WTC11 (cell line): ENCODE data around the gene CLDN20. TPM values are rescaled to one million over a fixed set of nuclear protein-coding genes. Genes with fewer than 3 reads are reported as not detected.

ENCODE experiments used
- ATAC-seq: fragments of 200-7000 bp; cut with Tn5 transposase; 2 replicates; pipeline ENCODE4 v1.10.0; 2021; ENCODE audit warnings: mild to moderate bottlenecking, moderate library complexity
- CTCF ChIA-PET: fragments of 300-600 bp; sonication (Branson Sonifier 250); formaldehyde crosslinking; loops from one replicate; lab custom pipeline; 2021; ENCODE audit warnings: antibody characterized with exemption; lab: Charles Lee
- POLR2A ChIA-PET: fragments of 350-600 bp; sonication (Branson Sonifier 250); formaldehyde crosslinking; loops from one replicate; lab custom pipeline; 2021; ENCODE audit warnings: antibody characterized with exemption; lab: Charles Lee
- DNase-seq: peaks from one replicate; pipeline ENCODE4 v3.0.0; 2021; ENCODE audit warnings: low spot score
- H3K27ac Mint-ChIP-seq: 2 replicates; pipeline ENCODE4 v1.8.0; 2021; ENCODE audit warnings: mixed read lengths
- H3K27me3 Mint-ChIP-seq: 2 replicates; pipeline ENCODE4 v1.8.0; 2021; ENCODE audit warnings: low read depth, mild to moderate bottlenecking, moderate library complexity, mixed read lengths
- H3K36me3 Mint-ChIP-seq: 2 replicates; pipeline ENCODE4 v1.8.0; 2021; ENCODE audit warnings: mixed read lengths
- H3K4me1 Mint-ChIP-seq: 2 replicates; pipeline ENCODE4 v1.8.0; 2022; ENCODE audit warnings: mixed read lengths
- H3K4me3 Mint-ChIP-seq: 2 replicates; pipeline ENCODE4 v1.8.0; 2021; ENCODE audit warnings: mild to moderate bottlenecking, moderate library complexity, mixed read lengths
- H3K9me3 Mint-ChIP-seq: 2 replicates; pipeline ENCODE4 v1.8.0; 2021; ENCODE audit warnings: mixed read lengths
- ATF1 ChIP-seq: sonication (generic); formaldehyde crosslinking; IDR thresholded peaks from 2 replicates; pipeline ENCODE4 v1.8.1; 2023; ENCODE audit warnings: mild to moderate bottlenecking, moderate library complexity, missing genetic modification reagents
- EMX1 ChIP-seq: fragments of 250-450 bp; sonication (Bioruptor Pico); IDR thresholded peaks from 2 replicates; pipeline ENCODE4 v1.8.0; 2021; ENCODE audit warnings: mild to moderate bottlenecking
- ESRRA ChIP-seq: sonication (generic); formaldehyde crosslinking; IDR thresholded peaks from 2 replicates; pipeline ENCODE4 v1.8.1; 2022; ENCODE audit warnings: mild to moderate bottlenecking, missing genetic modification reagents, borderline replicate concordance
- ETV6 ChIP-seq: sonication (generic); formaldehyde crosslinking; IDR thresholded peaks from 2 replicates; pipeline ENCODE4 v1.8.1; 2022; ENCODE audit warnings: mild to moderate bottlenecking, missing genetic modification reagents
- FOXK1 ChIP-seq: sonication (generic); formaldehyde crosslinking; IDR thresholded peaks from 2 replicates; pipeline ENCODE4 v1.8.0; 2022; ENCODE audit warnings: mild to moderate bottlenecking, moderate library complexity, missing genetic modification reagents
- FOXP4 ChIP-seq: sonication (generic); formaldehyde crosslinking; IDR thresholded peaks from 2 replicates; pipeline ENCODE4 v1.8.0; 2022; ENCODE audit warnings: mild to moderate bottlenecking, missing genetic modification reagents
- GABPB1 ChIP-seq: sonication (generic); formaldehyde crosslinking; IDR thresholded peaks from 2 replicates; pipeline ENCODE4 v1.8.1; 2023; ENCODE audit warnings: mild to moderate bottlenecking, missing genetic modification reagents
- GRHL2 ChIP-seq: fragments of 250-450 bp; sonication (Bioruptor Pico); IDR thresholded peaks from 2 replicates; pipeline ENCODE4 v1.8.0; 2022; ENCODE audit warnings: mild to moderate bottlenecking, moderate library complexity; ENCODE audit not compliant: insufficient replicate concordance, severe bottlenecking
- GTF2I ChIP-seq: fragments of 250-450 bp; sonication (Bioruptor Pico); conservative IDR thresholded peaks from 2 replicates; pipeline ENCODE4 v1.4.0; 2021; ENCODE audit warnings: mild to moderate bottlenecking
- IRF2 ChIP-seq: sonication (generic); formaldehyde crosslinking; IDR thresholded peaks from 2 replicates; pipeline ENCODE4 v1.8.0; 2022; ENCODE audit warnings: low read depth, missing genetic modification reagents, borderline replicate concordance
- JAZF1 ChIP-seq: fragments of 250-450 bp; sonication (Bioruptor Pico); IDR thresholded peaks from 2 replicates; pipeline ENCODE4 v1.9.0; 2021; ENCODE audit warnings: moderate library complexity, mild to moderate bottlenecking, inconsistent platforms
- MLX ChIP-seq: sonication (generic); formaldehyde crosslinking; IDR thresholded peaks from 2 replicates; pipeline ENCODE4 v1.8.1; 2023; ENCODE audit warnings: mild to moderate bottlenecking, missing genetic modification reagents, moderate library complexity
- NFYB ChIP-seq: sonication (generic); formaldehyde crosslinking; conservative IDR thresholded peaks from 2 replicates; pipeline ENCODE4 v1.8.0; 2022; ENCODE audit warnings: low read depth, missing genetic modification reagents
- SMAD3 ChIP-seq: sonication (generic); formaldehyde crosslinking; IDR thresholded peaks from 2 replicates; pipeline ENCODE4 v1.8.0; 2022; ENCODE audit warnings: missing genetic modification reagents, mild to moderate bottlenecking, borderline replicate concordance
- TEAD1 ChIP-seq: sonication (generic); formaldehyde crosslinking; IDR thresholded peaks from 2 replicates; pipeline ENCODE4 v1.8.0; 2022; ENCODE audit warnings: mild to moderate bottlenecking, missing genetic modification reagents
- TEAD4 ChIP-seq: sonication (generic); formaldehyde crosslinking; IDR thresholded peaks from 2 replicates; pipeline ENCODE4 v1.8.0; 2022; ENCODE audit warnings: mild to moderate bottlenecking, missing genetic modification reagents
- USF1 ChIP-seq: sonication (generic); formaldehyde crosslinking; IDR thresholded peaks from 2 replicates; pipeline ENCODE4 v1.8.0; 2022; ENCODE audit warnings: mild to moderate bottlenecking, missing genetic modification reagents
- USF2 ChIP-seq: sonication (generic); formaldehyde crosslinking; IDR thresholded peaks from 2 replicates; pipeline ENCODE4 v1.8.1; 2023; ENCODE audit warnings: mild to moderate bottlenecking, missing genetic modification reagents, moderate library complexity
- ZNF121 ChIP-seq: sonication (generic); formaldehyde crosslinking; IDR thresholded peaks from 2 replicates; pipeline ENCODE4 v1.8.0; 2023; ENCODE audit warnings: missing genetic modification reagents
- ZNF416 ChIP-seq: fragments of 250-450 bp; sonication (Bioruptor Pico); IDR thresholded peaks from 2 replicates; pipeline ENCODE4 v1.9.0; 2021; ENCODE audit warnings: mild to moderate bottlenecking, inconsistent platforms
- ZNF423 ChIP-seq: fragments of 250-450 bp; sonication (Bioruptor Pico); IDR thresholded peaks from 2 replicates; pipeline ENCODE4 v2.1.2; 2022; ENCODE audit warnings: mild to moderate bottlenecking, moderate library complexity
- ZNF671 ChIP-seq: fragments of 250-450 bp; sonication (Bioruptor Pico); IDR thresholded peaks from 2 replicates; pipeline ENCODE4 v1.8.0; 2021; ENCODE audit warnings: mild to moderate bottlenecking
- total RNA-seq: library from RNA; stranded (reverse); gene quantifications from 3 replicates; pipeline ENCODE4 v1.2.3, GENCODE V29; 2021
- TF ChIP-seq, protein P1 (sequence below): sonication (generic); formaldehyde crosslinking; IDR thresholded peaks from 2 replicates; pipeline ENCODE4 v1.8.1; 2022; ENCODE audit warnings: mild to moderate bottlenecking, moderate library complexity, missing genetic modification reagents
- TF ChIP-seq, protein P2 (sequence below): fragments of 200-600 bp; IDR thresholded peaks from 2 replicates; pipeline ENCODE4 v1.8.0; 2022; ENCODE audit warnings: antibody characterized with exemption

Gene CLDN20
- total RNA-seq, 1 experiment from 2014 or later = not detected

GRCh38 chr6:155314092-155314772 lies 50.4 kb downstream of the CLDN20 start, which contains the start of gene TFB1M (continued):
- TF ChIP-seq, protein P1, sequence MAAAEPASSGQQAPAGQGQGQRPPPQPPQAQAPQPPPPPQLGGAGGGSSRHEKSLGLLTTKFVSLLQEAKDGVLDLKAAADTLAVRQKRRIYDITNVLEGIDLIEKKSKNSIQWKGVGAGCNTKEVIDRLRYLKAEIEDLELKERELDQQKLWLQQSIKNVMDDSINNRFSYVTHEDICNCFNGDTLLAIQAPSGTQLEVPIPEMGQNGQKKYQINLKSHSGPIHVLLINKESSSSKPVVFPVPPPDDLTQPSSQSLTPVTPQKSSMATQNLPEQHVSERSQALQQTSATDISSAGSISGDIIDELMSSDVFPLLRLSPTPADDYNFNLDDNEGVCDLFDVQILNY (CRISPR knock-in tag) = 0 out of 2 replicates have a peak, but pooled peaks have one; percentile 47
- TF ChIP-seq TEAD4 (CRISPR knock-in tag) = no peak
- no peak for TF ChIP-seq EMX1 (CRISPR knock-in tag)
- TF ChIP-seq GRHL2 = no peak
- TF ChIP-seq ETV6 (CRISPR knock-in tag) = peak; percentile 32; the same call in 1 of the 2 replicates
- TF ChIP-seq FOXP4 (CRISPR knock-in tag) = no peak; the same call in 1 of the 2 replicates
- no peak for TF ChIP-seq ZNF671 (CRISPR knock-in tag)
- TF ChIP-seq JAZF1 = no peak
- TF ChIP-seq, protein P2, sequence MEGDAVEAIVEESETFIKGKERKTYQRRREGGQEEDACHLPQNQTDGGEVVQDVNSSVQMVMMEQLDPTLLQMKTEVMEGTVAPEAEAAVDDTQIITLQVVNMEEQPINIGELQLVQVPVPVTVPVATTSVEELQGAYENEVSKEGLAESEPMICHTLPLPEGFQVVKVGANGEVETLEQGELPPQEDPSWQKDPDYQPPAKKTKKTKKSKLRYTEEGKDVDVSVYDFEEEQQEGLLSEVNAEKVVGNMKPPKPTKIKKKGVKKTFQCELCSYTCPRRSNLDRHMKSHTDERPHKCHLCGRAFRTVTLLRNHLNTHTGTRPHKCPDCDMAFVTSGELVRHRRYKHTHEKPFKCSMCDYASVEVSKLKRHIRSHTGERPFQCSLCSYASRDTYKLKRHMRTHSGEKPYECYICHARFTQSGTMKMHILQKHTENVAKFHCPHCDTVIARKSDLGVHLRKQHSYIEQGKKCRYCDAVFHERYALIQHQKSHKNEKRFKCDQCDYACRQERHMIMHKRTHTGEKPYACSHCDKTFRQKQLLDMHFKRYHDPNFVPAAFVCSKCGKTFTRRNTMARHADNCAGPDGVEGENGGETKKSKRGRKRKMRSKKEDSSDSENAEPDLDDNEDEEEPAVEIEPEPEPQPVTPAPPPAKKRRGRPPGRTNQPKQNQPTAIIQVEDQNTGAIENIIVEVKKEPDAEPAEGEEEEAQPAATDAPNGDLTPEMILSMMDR = no peak
- TF ChIP-seq SMAD3 (CRISPR knock-in tag) = no peak
- no peak for TF ChIP-seq ATF1 (CRISPR knock-in tag)
- no peak for TF ChIP-seq MLX (CRISPR knock-in tag)
- TF ChIP-seq TEAD1 = no peak
- peak; percentile 65 for TF ChIP-seq NFYB
- no peak for TF ChIP-seq ZNF121 (CRISPR knock-in tag)
- TF ChIP-seq IRF2 = no peak

- Mint-ChIP-seq H3K4me1 (peaks cover 16% of the 10 kb centered on the region), H3K4me3 (peak overlapping the region; percentile 97)
- DNase-seq = no peak
- TF ChIP-seq ZNF416 (no peak), GTF2I (peak; percentile 93), FOXK1 (no peak), MLX (CRISPR knock-in tag) (no peak), ESRRA (no peak), USF2 (CRISPR knock-in tag) (peak; percentile 70), USF1 (CRISPR knock-in tag) (peak; percentile 69), GABPB1 (CRISPR knock-in tag) (peak; percentile 74), ZNF423 (CRISPR knock-in tag) (no peak)
- TF ChIP-seq, all 79 proteins: peak for 4
- ChIA-PET CTCF (interaction anchor here (0.7 to 1.3 kb wide), 4 partner anchors 12 to 447 kb away, joined by 3 to 4 read pairs (median 3); no protein-coding TSS in a partner anchor), POLR2A (interaction anchor here (0.5 to 0.7 kb wide), 2 partner anchors 580 to 1304 kb away, joined by 4 to 5 read pairs; no protein-coding TSS in a partner anchor)
- ATAC-seq = no peak
- H3K27ac Mint-ChIP-seq = peak overlapping the region; percentile 98
- no peaks in the 10 kb centered on the region for H3K27me3 Mint-ChIP-seq
- H3K9me3 Mint-ChIP-seq = peaks cover 13% of the 10 kb centered on the region
- H3K36me3 Mint-ChIP-seq = peaks cover 25% of the 10 kb centered on the region
Measured at GRCh38 chr6:155314773-155315515, 51.1 kb downstream of the CLDN20 start.
